Epidermal melanocyte (primary cell): ENCODE results near the gene IL23R.

Experiments
- DNase-seq: peaks from one replicate; pipeline ENCODE4 v3.0.0; 2011; ENCODE audit warnings: low spot score; ENCODE audit not compliant: insufficient read length

The IL23R gene

GRCh38 chr1:67300561-67300960 lies 134.3 kb downstream of the IL23R start:
- no peak for DNase-seq

DNA sequence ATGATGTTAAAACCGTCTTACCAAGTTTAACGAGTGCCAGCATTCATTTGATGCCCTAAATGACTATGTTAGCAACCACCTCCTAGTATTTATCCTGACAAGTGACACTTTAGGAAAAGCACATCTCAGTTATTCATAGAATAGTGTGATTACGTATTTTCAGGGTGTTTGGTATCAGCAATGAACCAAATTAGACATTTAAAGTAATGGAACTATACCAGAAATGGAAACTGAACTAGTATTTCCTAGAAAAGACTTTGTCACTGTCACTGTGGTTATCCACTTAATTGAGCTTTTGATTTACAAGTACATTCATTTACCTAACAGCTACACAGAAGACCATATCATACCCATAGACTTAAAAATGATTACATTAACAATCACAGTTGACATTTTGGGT lies 137.8 kb downstream of the IL23R start:
- DNase-seq: no peak

DNA sequence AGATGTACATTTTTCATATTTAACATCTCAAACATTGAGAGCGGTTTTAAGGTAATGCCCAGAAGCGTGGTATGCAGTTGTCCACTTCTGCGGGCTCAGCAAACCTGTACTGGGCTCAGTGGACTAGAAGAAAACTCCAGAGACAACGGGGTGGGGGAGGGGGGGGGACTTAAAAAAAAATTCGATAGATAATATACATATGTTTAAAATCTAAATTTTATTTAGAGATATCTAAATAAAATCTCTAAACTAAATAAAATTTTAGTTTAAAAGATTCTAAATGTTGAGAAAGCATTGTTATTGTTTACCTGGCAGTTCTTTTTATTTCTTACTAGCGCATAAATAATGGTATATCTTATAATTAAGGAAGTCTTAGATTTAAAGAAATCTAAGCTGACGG lies 140.3 kb downstream of the IL23R start:
- DNase-seq: no peak

DNA sequence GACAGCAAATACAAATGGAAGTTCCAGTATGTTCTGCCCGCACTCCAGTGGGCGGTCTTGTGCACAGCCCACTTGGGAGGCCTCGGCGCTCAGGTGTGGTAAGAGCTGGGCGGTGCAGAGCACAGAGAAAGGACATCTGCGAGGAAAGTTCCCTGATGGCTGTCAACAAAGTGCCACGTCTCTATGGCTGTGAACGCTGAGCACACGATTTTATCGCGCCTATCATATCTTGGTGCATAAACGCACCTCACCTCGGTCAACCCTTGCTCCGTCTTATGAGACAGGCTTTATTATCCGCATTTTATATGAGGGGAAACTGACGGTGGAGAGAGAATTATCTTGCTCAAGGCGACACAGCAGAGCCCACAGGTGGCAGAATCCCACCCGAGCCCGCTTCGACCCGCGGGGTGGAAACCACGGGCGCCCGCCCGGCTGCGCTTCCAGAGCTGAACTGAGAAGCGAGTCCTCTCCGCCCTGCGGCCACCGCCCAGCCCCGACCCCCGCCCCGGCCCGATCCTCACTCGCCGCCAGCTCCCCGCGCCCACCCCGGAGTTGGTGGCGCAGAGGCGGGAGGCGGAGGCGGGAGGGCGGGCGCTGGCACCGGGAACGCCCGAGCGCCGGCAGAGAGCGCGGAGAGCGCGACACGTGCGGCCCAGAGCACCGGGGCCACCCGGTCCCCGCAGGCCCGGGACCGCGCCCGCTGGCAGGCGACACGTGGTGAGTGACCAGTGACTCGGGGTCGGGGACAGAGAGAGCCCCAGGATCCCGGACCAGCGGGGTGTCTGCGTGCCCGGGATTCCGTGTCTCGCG lies 141.2 kb downstream of the IL23R start, which contains the start of gene IL12RB2:
Gene IL12RB2 (plus strand): TSS at position 623 of the 810 bp plus-strand sequence. CDS start 12,496 bp downstream, outside the sequence.
- no peak for DNase-seq

DNA sequence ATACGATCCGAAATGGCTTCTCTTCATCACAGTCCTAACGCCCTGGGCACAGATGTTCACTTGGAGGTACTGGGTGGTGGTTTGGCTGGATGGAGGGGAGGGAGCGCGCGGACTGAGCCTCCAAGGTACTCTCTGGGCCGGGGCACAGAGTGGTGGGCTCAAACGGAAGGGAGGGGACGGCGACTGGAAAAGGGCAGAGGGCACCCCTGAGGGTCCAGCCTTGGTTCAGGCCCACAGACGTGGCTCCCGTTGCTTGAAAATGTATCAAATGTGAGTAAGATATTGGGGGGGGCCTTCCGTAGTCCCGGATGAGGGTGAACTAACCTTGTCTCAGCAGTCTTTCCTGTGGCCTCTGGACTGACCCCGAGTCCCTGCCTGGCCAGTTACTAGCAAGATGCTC lies 141.9 kb downstream of the IL23R start:
- DNase-seq: no peak
